NCI-H2081 (cell line): ENCODE measurements around the gene PRR5.
"Not testable (repeated sequence)": the region's sequence is repeated elsewhere in the genome, so short reads cannot be mapped to it uniquely, and the experiment has no call there.

Experiments used
- DNase-seq, 2 experiments: peaks; one replicate each; lab custom pipeline; 2025; lab: John Stamatoyannopoulos, UW

The PRR5 gene

DNA sequence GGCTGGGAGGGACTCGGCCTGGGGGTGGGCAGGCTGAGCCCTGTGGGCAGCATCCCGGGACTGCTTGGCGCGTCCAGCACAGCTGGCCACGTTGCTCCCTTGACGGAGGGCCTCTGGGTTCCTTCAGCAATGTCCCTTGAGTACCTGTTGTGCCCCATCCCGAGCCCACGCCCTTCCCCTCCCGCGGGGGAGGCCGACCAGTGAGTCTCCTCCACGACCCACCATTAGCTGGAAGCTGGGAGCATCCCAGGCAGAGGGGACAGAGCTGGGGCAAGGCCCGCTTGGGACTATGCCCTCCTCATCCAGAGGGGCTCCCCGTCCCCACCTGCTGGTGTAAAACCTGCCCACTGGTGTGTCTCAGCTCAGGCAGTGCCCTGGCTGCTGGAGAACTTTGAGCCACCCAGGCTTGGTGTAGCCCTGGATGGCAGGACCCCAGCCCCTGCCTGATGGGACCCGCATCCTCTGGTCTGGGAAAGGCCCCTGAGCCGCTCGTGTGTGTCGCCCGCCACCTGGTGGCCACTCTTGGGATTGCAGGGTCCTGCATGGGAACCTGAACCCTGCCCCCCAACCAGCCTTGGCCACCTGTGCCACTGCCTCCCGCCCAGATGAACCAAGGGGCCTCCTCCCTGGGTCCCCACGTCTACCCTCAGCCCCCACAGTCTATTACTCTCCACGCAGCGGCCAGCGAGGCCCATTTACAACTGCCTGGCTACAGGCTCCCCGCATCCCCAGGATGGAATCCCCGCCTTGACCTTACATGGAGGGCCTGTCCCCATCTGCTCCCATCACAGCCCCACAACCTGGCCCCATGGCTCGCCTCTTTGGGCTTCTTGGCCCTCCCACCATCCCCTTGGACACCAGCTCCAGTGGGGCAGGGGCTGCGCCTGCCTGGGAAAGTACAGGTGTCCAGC is 33.8 kb downstream of the PRR5 start:
- peak; percentile 11 to 32 for DNase-seq

DNA sequence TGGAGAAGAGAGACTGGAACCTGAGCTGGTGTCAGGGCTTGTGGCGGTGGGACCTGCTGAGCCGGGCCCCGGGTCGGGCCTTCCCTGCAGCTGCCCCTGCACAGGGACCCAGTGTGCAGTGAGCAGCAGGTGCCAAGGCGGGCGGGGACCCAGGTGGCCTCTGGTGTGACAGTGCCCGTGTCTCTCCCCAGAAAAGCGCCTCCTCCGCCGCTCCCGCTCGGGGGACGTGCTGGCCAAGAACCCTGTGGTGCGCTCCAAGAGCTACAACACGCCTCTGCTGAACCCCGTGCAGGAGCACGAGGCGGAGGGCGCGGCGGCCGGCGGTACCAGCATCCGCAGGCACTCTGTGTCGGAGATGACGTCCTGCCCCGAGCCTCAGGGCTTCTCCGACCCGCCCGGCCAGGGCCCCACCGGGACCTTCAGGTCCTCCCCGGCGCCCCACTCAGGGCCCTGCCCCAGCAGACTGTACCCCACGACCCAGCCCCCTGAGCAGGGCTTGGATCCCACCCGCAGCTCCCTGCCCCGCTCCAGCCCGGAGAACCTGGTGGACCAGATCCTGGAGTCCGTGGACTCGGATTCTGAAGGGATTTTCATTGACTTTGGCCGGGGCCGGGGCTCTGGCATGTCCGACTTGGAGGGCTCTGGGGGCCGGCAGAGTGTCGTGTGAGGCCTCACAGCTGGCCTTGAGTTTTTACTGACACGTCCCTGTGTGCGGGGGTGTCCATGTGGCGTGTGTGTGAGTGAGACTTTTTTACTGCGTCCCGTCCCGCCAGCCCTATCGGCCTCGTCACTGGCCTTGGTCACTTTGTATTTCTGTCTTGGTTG is 34.8 kb downstream of the PRR5 start:
- DNase-seq, result peak in 1 of 2 experiments; percentile 3

DNA sequence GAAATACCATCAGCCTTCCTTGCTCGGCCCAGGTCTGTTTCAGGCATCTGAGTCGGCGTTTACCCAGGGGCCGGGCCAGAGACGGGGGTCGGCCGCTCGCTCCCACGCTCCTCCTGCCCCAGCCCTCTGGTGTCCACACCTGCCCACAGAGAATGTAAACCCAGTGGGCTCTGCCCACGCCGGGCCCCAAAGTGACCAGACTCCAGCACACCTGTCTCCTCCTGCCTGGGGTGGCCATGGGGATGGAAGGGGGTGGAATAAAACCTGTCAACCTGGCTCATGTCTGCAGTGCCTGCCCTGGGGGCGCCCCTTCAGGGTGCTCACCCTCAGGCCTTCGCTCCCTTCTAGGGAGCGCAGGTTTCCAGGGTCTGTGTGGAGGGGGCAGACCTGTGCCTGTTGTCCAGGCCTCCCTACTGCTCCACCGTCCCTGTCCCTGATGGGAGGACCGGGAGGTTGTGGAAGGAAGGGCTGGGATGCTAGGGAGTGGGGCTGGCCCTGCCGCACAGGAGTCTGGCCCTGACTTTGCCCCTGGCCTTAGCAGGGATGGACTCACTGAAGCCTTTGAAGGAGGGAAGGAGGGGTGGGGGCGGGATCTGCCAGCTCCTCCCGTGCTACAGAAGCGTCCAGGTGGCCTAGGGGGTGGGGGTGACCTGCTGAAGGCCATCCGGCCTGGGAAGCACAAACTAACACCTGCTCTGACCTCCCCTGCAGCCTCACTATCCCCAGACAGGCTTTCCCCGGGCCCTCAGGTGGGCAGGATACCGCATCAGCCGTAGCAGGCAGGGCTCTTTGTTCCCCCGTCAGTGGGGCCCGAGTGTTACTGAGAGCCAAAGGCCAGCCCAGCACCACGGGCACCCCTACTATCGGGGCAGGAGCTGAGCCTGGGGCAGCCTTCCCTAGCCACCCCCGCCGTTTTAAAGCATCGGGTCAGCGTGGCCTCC is 35.7 kb downstream of the PRR5 start:
- no peak for DNase-seq

- DNase-seq, result no peak
These were observed 36.3 kb downstream of the PRR5 start for GRCh38 chr22:44738347-44738715.

DNA sequence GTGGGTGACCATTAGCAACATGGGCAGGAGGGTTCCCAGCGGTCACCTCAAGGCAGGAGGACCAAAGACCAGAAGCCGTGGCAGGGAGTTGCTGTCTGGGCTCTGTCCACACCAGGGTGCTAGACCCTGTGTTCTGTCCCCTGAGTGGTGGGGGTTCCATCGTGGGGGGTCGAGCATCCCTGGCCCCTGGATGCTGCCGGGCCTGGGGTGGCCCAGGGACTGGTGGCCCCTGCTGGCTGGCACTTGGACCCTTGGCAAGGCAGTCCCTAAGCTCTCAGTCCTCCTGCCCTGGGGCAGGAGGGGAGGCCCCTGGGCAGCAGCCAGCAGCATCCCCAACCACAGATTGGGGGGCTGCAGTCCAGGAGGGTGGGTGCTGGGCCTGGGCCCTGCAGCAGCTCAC is 37.0 kb downstream of the PRR5 start:
- no peak for DNase-seq

DNA sequence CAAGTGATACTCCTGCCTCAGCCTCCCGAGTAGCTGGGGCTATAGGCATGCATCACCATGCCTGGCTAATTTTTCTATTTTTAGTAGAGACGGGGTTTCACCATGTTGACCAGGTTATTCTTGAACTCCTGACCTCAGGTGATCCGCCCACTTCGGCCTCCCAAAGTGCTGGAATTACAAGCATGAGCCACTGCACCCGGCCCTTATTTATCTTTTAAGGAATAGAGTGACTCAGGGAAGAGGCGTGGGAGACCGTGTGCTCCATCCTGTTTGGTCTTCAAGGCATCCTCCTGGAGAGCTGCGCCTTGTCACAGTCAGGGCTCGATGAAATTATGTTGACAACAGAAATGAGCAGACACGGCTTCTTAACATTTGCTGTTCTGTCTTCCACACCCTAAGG is 37.7 kb downstream of the PRR5 start:
- not testable (repeated sequence) for DNase-seq

DNA sequence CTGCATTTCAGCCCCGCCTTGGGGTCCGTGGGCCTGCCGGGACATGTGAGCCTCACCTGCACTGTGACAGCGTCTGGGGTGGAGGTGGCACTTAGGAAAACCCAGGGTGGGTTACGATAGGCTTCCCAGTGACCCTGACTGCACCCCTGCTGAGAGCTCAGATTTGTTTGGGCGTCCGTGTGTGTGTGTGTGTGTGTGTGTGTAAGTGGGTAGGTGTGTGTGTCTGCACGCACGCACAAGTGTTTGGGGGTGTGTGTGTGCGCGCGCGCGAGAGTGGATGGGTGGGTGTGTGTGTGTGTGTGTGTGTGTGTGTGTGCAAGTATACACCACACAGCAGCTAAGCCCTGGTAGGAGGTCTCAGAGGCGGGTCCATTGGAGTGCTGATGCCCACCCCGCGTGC is 38.3 kb downstream of the PRR5 start:
- DNase-seq, result no peak

- DNase-seq, result no peak
These were observed 39.9 kb downstream of the PRR5 start for GRCh38 chr22:44741929-44742328.

- DNase-seq, result no peak
These were observed 41.2 kb downstream of the PRR5 start for GRCh38 chr22:44743247-44743646.

- DNase-seq, result no peak
These were observed 41.8 kb downstream of the PRR5 start for GRCh38 chr22:44743804-44744211.

GRCh38 chr22:44745853-44746789 is 44.1 kb downstream of the PRR5 start:
- DNase-seq, result peak in 1 of 2 experiments; percentile 40

GRCh38 chr22:44747784-44748127 is 45.8 kb downstream of the PRR5 start:
- DNase-seq, result not testable (repeated sequence)

DNA sequence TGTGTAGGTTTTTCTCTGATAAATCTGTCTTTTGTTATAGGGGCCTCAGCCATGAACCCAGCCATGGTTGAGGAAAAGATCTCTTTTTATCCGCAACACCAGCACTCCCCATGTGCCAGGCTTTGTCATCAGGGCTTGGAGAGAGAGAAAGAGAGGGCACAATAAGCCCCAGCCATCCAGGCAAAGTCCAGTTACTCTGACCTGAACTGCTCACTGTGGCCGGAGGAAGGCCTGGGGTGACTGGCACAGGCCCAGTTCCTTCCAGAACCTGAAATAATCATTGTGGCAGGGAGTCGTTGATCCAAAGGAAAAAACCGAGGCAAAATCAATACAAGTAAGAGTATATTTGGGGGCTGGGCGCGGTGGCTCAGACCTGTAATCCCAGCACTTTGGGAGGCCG is 46.5 kb downstream of the PRR5 start:
- no peak for DNase-seq

DNA sequence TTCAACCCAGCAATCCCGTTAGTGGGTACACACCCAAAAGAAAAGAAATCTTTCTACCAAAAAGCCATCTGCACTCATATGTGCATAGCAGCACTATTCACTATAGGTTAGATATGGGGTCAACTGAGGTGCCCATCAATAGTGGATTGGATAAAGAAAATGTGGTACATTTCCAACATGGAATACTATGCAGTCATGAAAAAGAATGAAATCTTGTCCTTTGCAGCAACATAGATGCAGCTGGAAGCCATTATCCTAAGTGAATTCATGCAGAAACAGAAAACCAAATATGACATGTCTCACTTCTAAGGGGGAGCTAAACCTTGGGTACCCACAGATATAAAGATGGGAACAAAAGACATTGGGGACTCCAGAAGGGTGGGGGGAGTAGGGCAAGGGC is 48.5 kb downstream of the PRR5 start:
- no peak for DNase-seq

DNA sequence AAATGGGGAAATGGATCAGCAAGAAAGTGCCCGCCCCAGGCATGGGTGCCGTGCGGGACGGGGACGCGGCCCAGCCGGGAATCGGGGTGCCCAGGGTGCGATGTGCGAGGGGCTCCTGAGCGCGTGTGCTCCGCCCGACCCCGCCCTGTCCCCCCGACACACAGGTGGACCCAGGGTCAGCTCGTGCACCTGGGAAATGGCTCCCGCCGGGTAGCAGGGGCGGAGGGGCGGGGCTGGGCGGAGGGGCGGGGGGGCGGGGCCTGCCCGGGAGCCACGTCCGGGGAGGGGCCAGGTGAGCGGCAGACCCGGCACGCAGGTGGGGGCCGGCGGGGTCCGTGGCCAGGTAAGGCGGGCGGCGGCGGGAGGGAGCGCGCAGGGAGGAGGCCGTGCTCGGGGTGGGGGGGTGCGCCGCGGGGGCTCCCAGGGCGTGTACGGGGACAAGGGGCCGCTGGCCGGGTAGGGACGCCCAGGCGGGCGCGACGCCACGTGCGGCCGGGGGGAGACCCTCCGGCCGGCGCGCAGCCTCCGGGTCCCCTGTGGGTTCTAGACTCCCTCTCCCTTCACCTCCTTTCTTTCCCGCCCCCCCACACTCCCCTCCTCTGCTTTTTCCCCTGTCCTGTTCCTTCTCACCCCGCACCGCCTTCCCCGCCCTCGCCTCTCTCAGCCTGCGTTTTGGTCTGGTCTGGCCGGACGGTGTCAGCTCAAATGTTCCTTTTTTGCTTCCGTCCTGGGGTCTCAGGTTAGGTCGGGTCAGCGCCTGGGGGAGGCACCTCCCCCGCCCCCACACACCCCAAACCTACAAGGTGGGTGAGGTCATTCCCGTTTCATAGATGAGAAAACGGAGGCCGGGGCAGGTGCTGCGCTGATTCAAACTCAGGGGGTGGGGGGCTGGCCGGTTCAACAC is 50.5 kb downstream of the PRR5 start, which contains the start of gene ARHGAP8:
Gene ARHGAP8, plus strand, starts transcription at position 291 of the 904 bp plus-strand sequence. CDS start 33,953 bp downstream, outside the sequence.
- DNase-seq, result peak; percentile 36 to 49

GRCh38 chr22:44753189-44754042 is 51.4 kb downstream of the PRR5 start:
- no peak for DNase-seq

DNA sequence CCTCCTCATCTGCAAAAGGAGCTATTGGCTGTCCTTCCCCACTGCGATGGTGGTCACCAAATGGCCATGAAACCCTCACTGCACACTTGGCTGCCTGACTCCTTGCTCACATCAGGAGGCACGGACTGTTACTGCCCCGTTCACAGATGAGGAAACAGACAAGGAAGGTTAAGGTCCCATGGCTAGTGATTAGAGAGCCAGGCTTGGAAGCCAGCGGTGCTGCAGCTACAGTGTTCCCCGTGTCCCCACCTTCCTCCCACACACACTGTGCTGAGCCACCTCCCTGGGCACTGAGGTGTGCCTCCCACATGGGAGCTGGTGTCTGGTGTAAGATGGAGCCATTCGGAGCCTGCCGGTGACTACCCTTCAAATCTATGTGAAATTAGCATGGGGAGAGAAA is 53.0 kb downstream of the PRR5 start:
- DNase-seq, result no peak

DNA sequence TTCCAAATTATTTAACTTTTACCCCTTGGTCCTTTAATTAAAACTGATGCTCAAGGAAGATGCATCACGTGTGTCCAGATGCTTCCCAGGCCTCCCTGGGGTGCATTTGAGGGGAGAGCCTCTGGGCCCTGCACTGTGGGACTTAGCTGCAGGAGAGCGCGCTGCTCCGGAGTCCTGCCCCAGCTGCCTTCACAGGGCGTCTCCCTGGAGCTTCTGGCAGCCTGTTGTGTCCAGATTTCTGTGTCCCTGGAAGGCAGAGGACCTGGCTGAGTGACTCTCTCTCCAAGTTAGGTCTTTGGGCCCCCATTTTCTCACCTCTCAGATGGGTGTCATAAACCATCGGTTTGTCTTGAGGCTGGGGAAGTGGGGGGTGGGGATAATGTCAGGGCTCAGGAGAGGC is 53.4 kb downstream of the PRR5 start:
- no peak for DNase-seq

GRCh38 chr22:44755956-44756361 is 54.0 kb downstream of the PRR5 start:
- no peak for DNase-seq
